ENCODE data around the gene COASY.
A peak's percentile ranks its signal among the peaks of the same experiment; 100 is the strongest.

Gene COASY

GRCh38 chr17:42577532-42578281 is 15.8 kb downstream of the COASY start, which contains the start of gene PSMC3IP:
PSMC3IP (minus strand) TSS chr17:42577729; CDS start chr17:42577686, 43 bp downstream.
- peak; percentile 88 to 90 for DNase-seq

- peak; percentile 61 to 72 for DNase-seq
These were observed 16.4 kb downstream of the COASY start for GRCh38 chr17:42578282-42578869.

GRCh38 chr17:42579794-42580551 is 18.0 kb downstream of the COASY start:
- no peak for DNase-seq

- no peak for DNase-seq
These were observed 19.9 kb downstream of the COASY start for GRCh38 chr17:42581744-42582270.

- no peak for DNase-seq
These were observed 22.9 kb downstream of the COASY start for GRCh38 chr17:42584880-42585279.

GRCh38 chr17:42585353-42585752 is 23.4 kb downstream of the COASY start:
- no peak for DNase-seq

GRCh38 chr17:42586514-42587230 is 24.7 kb downstream of the COASY start:
- DNase-seq, result no peak

- DNase-seq, result no peak
These were observed 28.9 kb downstream of the COASY start for GRCh38 chr17:42590886-42591285.

- no peak for DNase-seq
These were observed 29.5 kb downstream of the COASY start for GRCh38 chr17:42591411-42591810.

GRCh38 chr17:42596386-42596785 is 34.4 kb downstream of the COASY start:
- DNase-seq, result no peak

- no peak for DNase-seq
These were observed 37.0 kb downstream of the COASY start for GRCh38 chr17:42598905-42599304.

- no peak for DNase-seq
These were observed 41.4 kb downstream of the COASY start for GRCh38 chr17:42603318-42603717.

- no peak for DNase-seq
These were observed 45.8 kb downstream of the COASY start for GRCh38 chr17:42607769-42608168.

GRCh38 chr17:42608305-42609181 is 46.6 kb downstream of the COASY start:
- DNase-seq, result no peak

- peak; percentile 99 for DNase-seq
These were observed 47.4 kb downstream of the COASY start, which contains the start of the genes RETREG3 and TUBG1 for GRCh38 chr17:42609182-42609813. RETREG3 (minus strand) TSS chr17:42609374; CDS start chr17:42609324, 50 bp downstream. TUBG1 (plus strand) TSS chr17:42609683; CDS start chr17:42609738, 55 bp downstream.

- DNase-seq, result peak in 1 of 2 donors; percentile 15
These were observed 48.2 kb downstream of the COASY start for GRCh38 chr17:42609814-42610801.

- DNase-seq, result no peak
These were observed 50.1 kb downstream of the COASY start for GRCh38 chr17:42612013-42612412.

GRCh38 chr17:42613699-42614295 is 51.8 kb downstream of the COASY start:
- DNase-seq, result no peak

Data from activated CD4-positive, alpha-beta T cell treated with anti-CD3 and anti-CD28 coated beads for 4 hours (primary cell).